Neural progenitor cell (in vitro differentiated cells): Measurements from ENCODE around the gene SEC14L1. TPM values are rescaled to one million over a fixed set of nuclear protein-coding genes. Genes with fewer than 3 reads are reported as not detected.
"Not testable (repeated sequence)": the region's sequence is repeated elsewhere in the genome, so short reads cannot be mapped to it uniquely, and the experiment has no call there.

ENCODE experiments used
- DNase-seq: peaks from one replicate; pipeline ENCODE4 v3.0.0-alpha.2; 2016; ENCODE audit warnings: low spot score
- H2AFZ ChIP-seq: fragments of 200-600 bp; sonication (generic); replicated peaks from 2 replicates; pipeline ENCODE4 v1.6.1; 2016; ENCODE audit warnings: antibody characterized with exemption
- H3F3A ChIP-seq: fragments of 200-600 bp; sonication (generic); 2 replicates; pipeline ENCODE4 v1.6.1; 2016; ENCODE audit warnings: antibody characterized with exemption, low read depth
- H3K27ac ChIP-seq: fragments of 200-600 bp; sonication (generic); 2 replicates; pipeline ENCODE4 v1.5.1; 2016; ENCODE audit warnings: mild to moderate bottlenecking
- H3K27me3 ChIP-seq: fragments of 200-600 bp; sonication (generic); 2 replicates; pipeline ENCODE4 v1.6.1; 2016; ENCODE audit warnings: mild to moderate bottlenecking, moderate library complexity
- H3K36me3 ChIP-seq: fragments of 200-600 bp; sonication (generic); 2 replicates; pipeline ENCODE4 v1.5.1; 2016
- H3K4me1 ChIP-seq: fragments of 200-600 bp; sonication (generic); 2 replicates; pipeline ENCODE4 v1.6.1; 2016; ENCODE audit warnings: mixed run types
- H3K4me2 ChIP-seq: fragments of 200-600 bp; sonication (generic); 2 replicates; pipeline ENCODE4 v1.6.1; 2016
- H3K4me3 ChIP-seq: fragments of 200-600 bp; sonication (generic); 2 replicates; pipeline ENCODE4 v1.5.1; 2016
- H3K79me2 ChIP-seq: fragments of 200-600 bp; sonication (generic); 2 replicates; pipeline ENCODE4 v1.6.1; 2016; ENCODE audit warnings: low read depth
- H3K9ac ChIP-seq: fragments of 200-600 bp; sonication (generic); 2 replicates; pipeline ENCODE4 v1.6.1; 2016
- H3K9me3 ChIP-seq: fragments of 200-600 bp; sonication (generic); 2 replicates; pipeline ENCODE4 v1.5.1; 2016; ENCODE audit warnings: low read depth
- H4K20me1 ChIP-seq: fragments of 200-600 bp; sonication (generic); 2 replicates; pipeline ENCODE4 v1.6.1; 2016; ENCODE audit warnings: low read depth
- H3K27ac Mint-ChIP-seq: 3 replicates; pipeline ENCODE4 v1.8.0; 2021; ENCODE audit warnings: mixed read lengths
- H3K27me3 Mint-ChIP-seq: 2 replicates; pipeline ENCODE4 v1.8.0; 2022; ENCODE audit warnings: low read depth, mild to moderate bottlenecking, inconsistent platforms, moderate library complexity, mixed read lengths; ENCODE audit not compliant: insufficient read depth
- H3K36me3 Mint-ChIP-seq: 3 replicates; pipeline ENCODE4 v1.8.0; 2021; ENCODE audit warnings: mixed read lengths
- H3K4me1 Mint-ChIP-seq: 3 replicates; pipeline ENCODE4 v1.8.0; 2021; ENCODE audit warnings: mixed read lengths
- H3K4me3 Mint-ChIP-seq: 3 replicates; pipeline ENCODE4 v1.8.0; 2021; ENCODE audit warnings: mild to moderate bottlenecking, moderate library complexity, mixed read lengths
- H3K9me3 Mint-ChIP-seq: 3 replicates; pipeline ENCODE4 v1.8.0; 2020; ENCODE audit warnings: mixed read lengths
- CTCF ChIP-seq: fragments of 200-600 bp; sonication (generic); IDR thresholded peaks from 2 replicates; pipeline ENCODE4 v1.5.1; 2017; ENCODE audit warnings: antibody characterized with exemption, mild to moderate bottlenecking
- EZH2 ChIP-seq: fragments of 200-600 bp; sonication (generic); IDR thresholded peaks from 2 replicates; pipeline ENCODE4 v1.6.1; 2017; ENCODE audit warnings: antibody characterized with exemption, mild to moderate bottlenecking, moderate library complexity
- EZH2phosphoT487 ChIP-seq: fragments of 200-600 bp; sonication (generic); IDR thresholded peaks from 2 replicates; pipeline ENCODE4 v1.6.1; 2017; ENCODE audit warnings: antibody characterized with exemption
- total RNA-seq: library from RNA; depleted of rRNA; stranded (reverse); fragments of >200 nt; gene quantifications from 2 replicates; pipeline ENCODE4 v1.2.3, GENCODE V29; 2015; ENCODE audit warnings: low replicate concordance

The SEC14L1 gene
- total RNA-seq, 1 donor from 2014 or later = 75.0 TPM

DNA sequence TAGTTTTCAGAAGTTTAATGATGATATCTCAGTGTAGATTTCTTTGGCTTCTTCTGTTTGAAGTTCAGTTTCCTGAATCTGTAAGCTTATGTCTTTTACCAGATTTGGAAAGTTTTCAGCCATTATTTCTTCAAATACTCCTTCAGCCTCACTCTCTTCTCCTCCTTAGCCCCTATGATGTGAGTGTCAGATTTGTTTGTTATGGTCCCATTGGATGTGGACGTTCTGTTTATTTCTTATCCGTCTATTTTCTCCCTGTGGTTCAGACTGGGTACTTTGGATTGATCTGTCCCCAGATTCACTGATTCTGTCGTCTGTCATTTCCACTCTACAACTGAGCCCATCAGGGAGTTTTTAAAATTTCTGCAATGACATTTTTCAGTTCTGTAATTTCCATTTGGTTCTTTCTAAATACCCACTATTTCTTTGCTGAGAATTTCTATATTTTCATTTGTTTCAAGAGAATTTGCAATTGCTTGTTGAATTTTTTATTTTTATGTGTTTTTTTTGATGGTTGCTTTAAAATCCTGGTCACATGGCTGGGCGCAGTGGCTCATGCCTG, 110.9 kb downstream of the SEC14L1 start:
- TF ChIP-seq EZH2phosphoT487 (no peak), EZH2 (no peak)
- Histone ChIP-seq H3K79me2 (no peaks in the 10 kb centered on the region), H3K4me2 (no peak overlapping the region)

GRCh38 chr17:77252306-77252705, 111.5 kb downstream of the SEC14L1 start:
- not testable (repeated sequence) for H3K27ac Mint-ChIP-seq, H3K9me3 ChIP-seq, H3K9ac ChIP-seq, H3K4me3 ChIP-seq, H3K4me2 ChIP-seq, H3K9me3 Mint-ChIP-seq, H2AFZ ChIP-seq, H4K20me1 ChIP-seq, H3K79me2 ChIP-seq, H3K4me3 Mint-ChIP-seq, H3K27ac ChIP-seq, H3K36me3 Mint-ChIP-seq, H3K36me3 ChIP-seq, H3F3A ChIP-seq, DNase-seq
- Histone ChIP-seq H3K4me1 (peaks cover 13% of the 10 kb centered on the region), H3K27me3 (peaks cover 19% of the 10 kb centered on the region)
- H3K27me3 Mint-ChIP-seq = peaks cover 13% of the 10 kb centered on the region
- peaks cover 16% of the 10 kb centered on the region for H3K4me1 Mint-ChIP-seq

More for the DNA sequence above, 110.9 kb downstream of the SEC14L1 start:
- H3K9ac ChIP-seq = no peak overlapping the region
- Mint-ChIP-seq H3K27ac (no peak overlapping the region), H3K4me1 (peaks cover 16% of the 10 kb centered on the region), H3K36me3 (no peaks in the 10 kb centered on the region), H3K4me3 (no peak overlapping the region), H3K9me3 (no peaks in the 10 kb centered on the region), H3K27me3 (peaks cover 13% of the 10 kb centered on the region)
- H3K4me1 ChIP-seq = peaks cover 13% of the 10 kb centered on the region
- no peaks in the 10 kb centered on the region for H3K9me3 ChIP-seq
- peaks cover under 1% of the 10 kb centered on the region for H3F3A ChIP-seq
- H2AFZ ChIP-seq = no peak overlapping the region
- no peak overlapping the region for H3K4me3 ChIP-seq
- H3K36me3 ChIP-seq = no peaks in the 10 kb centered on the region
- no peak overlapping the region for H3K27ac ChIP-seq
- DNase-seq = no peak
- peaks cover 21% of the 10 kb centered on the region for H3K27me3 ChIP-seq
- H4K20me1 ChIP-seq = no peaks in the 10 kb centered on the region

GRCh38 chr17:77253611-77254051, 112.9 kb downstream of the SEC14L1 start:
- H3K27ac ChIP-seq = no peak overlapping the region
- no peak overlapping the region for H3K4me3 Mint-ChIP-seq
- no peak overlapping the region for H3K4me2 ChIP-seq
- H3K4me1 ChIP-seq = peaks cover 13% of the 10 kb centered on the region
- no peak overlapping the region for H3K27ac Mint-ChIP-seq
- no peak for DNase-seq
- peak overlapping the region; percentile 57 for H2AFZ ChIP-seq
- H3K36me3 Mint-ChIP-seq = no peaks in the 10 kb centered on the region
- H3K4me1 Mint-ChIP-seq = peaks cover 14% of the 10 kb centered on the region
- no peaks in the 10 kb centered on the region for H3K36me3 ChIP-seq
- peaks cover 7% of the 10 kb centered on the region for H3K27me3 Mint-ChIP-seq
- H3K79me2 ChIP-seq = no peaks in the 10 kb centered on the region
- H3K9me3 Mint-ChIP-seq = no peaks in the 10 kb centered on the region
- H3F3A ChIP-seq = no peaks in the 10 kb centered on the region
- no peaks in the 10 kb centered on the region for H4K20me1 ChIP-seq
- TF ChIP-seq EZH2 (no peak), EZH2phosphoT487 (no peak), CTCF (no peak)
- no peak overlapping the region for H3K4me3 ChIP-seq
- H3K27me3 ChIP-seq = peaks cover 6% of the 10 kb centered on the region
- no peaks in the 10 kb centered on the region for H3K9me3 ChIP-seq
- H3K9ac ChIP-seq = no peak overlapping the region

DNA sequence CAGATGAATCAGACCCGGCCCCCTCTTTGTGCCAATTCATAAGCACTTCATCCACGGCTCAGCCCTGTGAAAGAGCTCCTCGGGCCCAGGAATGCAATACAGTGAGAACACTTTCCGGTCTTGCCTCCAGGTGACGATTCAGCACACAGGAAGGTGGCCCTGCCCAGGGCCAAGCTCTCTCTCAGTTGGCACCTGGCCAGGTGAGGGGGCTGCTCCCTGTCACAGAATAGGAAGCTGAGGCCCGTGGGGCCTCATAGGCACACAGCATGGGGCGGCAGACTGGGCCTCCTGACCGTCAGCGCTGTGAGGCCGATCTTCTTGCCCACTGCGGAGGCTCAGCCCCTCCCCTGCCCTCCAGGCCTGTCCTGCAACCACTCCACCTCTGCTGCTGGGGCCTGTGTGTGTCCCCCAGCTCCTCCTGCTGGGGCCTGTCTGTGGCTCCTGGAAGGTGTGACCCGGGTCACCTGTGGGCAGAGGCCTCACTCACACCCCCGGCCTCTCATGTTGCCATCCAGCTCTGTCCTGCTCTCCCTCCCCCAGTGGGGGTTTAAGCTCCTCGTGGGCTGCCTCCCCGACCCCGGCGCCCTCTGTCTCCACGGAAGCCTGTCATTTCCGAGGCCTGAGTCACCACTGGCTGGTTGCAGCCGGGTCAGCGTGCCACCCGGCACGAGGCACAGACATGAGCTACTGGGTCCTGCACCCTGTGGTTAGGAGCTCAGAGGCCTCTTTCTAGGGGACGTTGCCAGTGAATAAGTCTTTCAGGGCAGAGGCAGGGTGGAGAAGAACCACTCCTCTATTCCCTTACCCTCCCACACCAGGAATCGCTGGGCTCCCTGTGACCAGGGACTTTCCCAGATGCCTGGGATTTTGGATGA, 114.4 kb downstream of the SEC14L1 start:
- H3K36me3 ChIP-seq = no peaks in the 10 kb centered on the region
- no peak overlapping the region for H3K4me2 ChIP-seq
- H3K4me1 ChIP-seq = peaks cover 13% of the 10 kb centered on the region
- H3F3A ChIP-seq = no peaks in the 10 kb centered on the region
- H3K27ac ChIP-seq = no peak overlapping the region
- peaks cover 2% of the 10 kb centered on the region for H3K27me3 Mint-ChIP-seq
- TF ChIP-seq EZH2phosphoT487 (no peak), EZH2 (no peak), CTCF (no peak)
- H4K20me1 ChIP-seq = no peaks in the 10 kb centered on the region
- no peak overlapping the region for H3K4me3 Mint-ChIP-seq
- peaks cover 16% of the 10 kb centered on the region for H3K4me1 Mint-ChIP-seq
- H3K9me3 Mint-ChIP-seq = no peaks in the 10 kb centered on the region
- DNase-seq = peak; percentile 25
- H3K36me3 Mint-ChIP-seq = no peaks in the 10 kb centered on the region
- peak overlapping the region; percentile 39 for H2AFZ ChIP-seq
- H3K4me3 ChIP-seq = no peak overlapping the region
- H3K27ac Mint-ChIP-seq = no peak overlapping the region
- no peaks in the 10 kb centered on the region for H3K79me2 ChIP-seq
- H3K9me3 ChIP-seq = no peaks in the 10 kb centered on the region
- H3K9ac ChIP-seq = no peak overlapping the region
- H3K27me3 ChIP-seq = no peaks in the 10 kb centered on the region

- not testable (repeated sequence) for H3K36me3 Mint-ChIP-seq, H3K9me3 Mint-ChIP-seq, H3K4me3 ChIP-seq, H4K20me1 ChIP-seq, H3K27ac ChIP-seq, H3K27me3 ChIP-seq, H3F3A ChIP-seq, H2AFZ ChIP-seq, H3K36me3 ChIP-seq, H3K27me3 Mint-ChIP-seq, H3K9me3 ChIP-seq, H3K27ac Mint-ChIP-seq, DNase-seq, H3K4me2 ChIP-seq, H3K79me2 ChIP-seq, H3K9ac ChIP-seq
- H3K4me3 Mint-ChIP-seq = peak overlapping the region; percentile 55
- H3K4me1 Mint-ChIP-seq = peaks cover 16% of the 10 kb centered on the region
- H3K4me1 ChIP-seq = peaks cover 13% of the 10 kb centered on the region
Observed at GRCh38 chr17:77255970-77256369, 115.2 kb downstream of the SEC14L1 start.
